GM23338 (cell line): ENCODE data around the gene POLR3E. TPM values are rescaled to one million over a fixed set of nuclear protein-coding genes. Genes with fewer than 3 reads are reported as not detected.

Experiments used
- ATAC-seq: fragments of 200-7000 bp; cut with Tn5 transposase; 3 replicates; pipeline ENCODE4 v1.9.1; 2020
- DNase-seq: peaks from one replicate; pipeline ENCODE4 v3.0.0-alpha.2; 2015; ENCODE audit warnings: low spot score
- H2AFZ ChIP-seq: fragments of 200-600 bp; sonication (generic); 2 replicates; pipeline ENCODE4 v1.8.0; 2016; ENCODE audit warnings: antibody characterized with exemption, mild to moderate bottlenecking, moderate library complexity
- H3F3A ChIP-seq: fragments of 200-600 bp; sonication (generic); replicated peaks from 2 replicates; pipeline ENCODE4 v1.8.0; 2017; ENCODE audit warnings: antibody characterized with exemption, mixed run types, low read depth
- H3K27ac ChIP-seq: fragments of 200-600 bp; sonication (generic); 2 replicates; pipeline ENCODE4 v1.6.1; 2016; ENCODE audit warnings: low read depth
- H3K27me3 ChIP-seq: fragments of 200-600 bp; sonication (generic); 2 replicates; pipeline ENCODE4 v1.8.0; 2016; ENCODE audit warnings: mild to moderate bottlenecking, mixed run types, moderate library complexity; ENCODE audit not compliant: insufficient read depth
- H3K36me3 ChIP-seq: fragments of 200-600 bp; sonication (generic); 2 replicates; pipeline ENCODE4 v1.8.0; 2016; ENCODE audit warnings: mild to moderate bottlenecking; ENCODE audit not compliant: insufficient read depth
- H3K4me1 ChIP-seq: fragments of 200-600 bp; sonication (generic); 2 replicates; pipeline ENCODE4 v1.8.0; 2016; ENCODE audit warnings: mild to moderate bottlenecking, moderate library complexity; ENCODE audit not compliant: insufficient read depth
- H3K4me2 ChIP-seq: fragments of 200-600 bp; sonication (generic); 2 replicates; pipeline ENCODE4 v1.7.1; 2017; ENCODE audit warnings: mixed run types
- H3K4me3 ChIP-seq: fragments of 200-600 bp; sonication (generic); 2 replicates; pipeline ENCODE4 v1.6.1; 2016; ENCODE audit warnings: mixed run types
- H3K79me2 ChIP-seq: fragments of 200-600 bp; sonication (generic); replicated peaks from 2 replicates; pipeline ENCODE4 v1.8.0; 2017; ENCODE audit warnings: mild to moderate bottlenecking; ENCODE audit not compliant: insufficient read depth
- H3K9me2 ChIP-seq: fragments of 200-600 bp; sonication (generic); 2 replicates; pipeline ENCODE4 v1.8.0; 2017; ENCODE audit not compliant: insufficient read depth
- H4K20me1 ChIP-seq: fragments of 200-600 bp; sonication (generic); replicated peaks from 2 replicates; pipeline ENCODE4 v1.8.0; 2017; ENCODE audit warnings: mild to moderate bottlenecking; ENCODE audit not compliant: insufficient read depth
- H3K27ac Mint-ChIP-seq: 2 replicates; pipeline ENCODE4 v1.8.0; 2020; ENCODE audit warnings: inconsistent platforms, mild to moderate bottlenecking, moderate library complexity, mixed read lengths
- H3K27me3 Mint-ChIP-seq: 3 replicates; pipeline ENCODE4 v1.8.0; 2022; ENCODE audit warnings: low read depth, mild to moderate bottlenecking, moderate library complexity, mixed read lengths, inconsistent platforms; ENCODE audit not compliant: insufficient read depth, poor library complexity
- H3K36me3 Mint-ChIP-seq: 3 replicates; pipeline ENCODE4 v1.8.0; 2021; ENCODE audit warnings: low read depth, mild to moderate bottlenecking, inconsistent platforms, moderate library complexity, mixed read lengths
- H3K4me1 Mint-ChIP-seq: 3 replicates; pipeline ENCODE4 v1.8.0; 2020; ENCODE audit warnings: mild to moderate bottlenecking, inconsistent platforms, mixed read lengths
- H3K4me3 Mint-ChIP-seq: 3 replicates; pipeline ENCODE4 v1.8.0; 2021; ENCODE audit warnings: moderate library complexity, mild to moderate bottlenecking, inconsistent platforms, mixed read lengths
- H3K9me3 Mint-ChIP-seq: 3 replicates; pipeline ENCODE4 v1.8.0; 2020; ENCODE audit warnings: moderate library complexity, mild to moderate bottlenecking, inconsistent platforms, mixed read lengths
- EZH2 ChIP-seq: fragments of 200-600 bp; sonication (generic); IDR thresholded peaks from one replicate; pipeline ENCODE4 v1.8.0; 2017; ENCODE audit warnings: antibody characterized with exemption, mild to moderate bottlenecking, low read depth; ENCODE audit not compliant: unreplicated experiment
- POLR2AphosphoS5 ChIP-seq: IDR thresholded peaks from 2 replicates; pipeline ENCODE4 v1.6.1; 2016; ENCODE audit warnings: antibody characterized with exemption, low read depth
- ZNF114 ChIP-seq: fragments of 250-450 bp; sonication (Bioruptor Pico); IDR thresholded peaks from 2 replicates; pipeline ENCODE4 v1.5.0; 2020; ENCODE audit warnings: mild to moderate bottlenecking, moderate library complexity
- ZNF462 ChIP-seq: fragments of 250-450 bp; sonication (Bioruptor Pico); IDR thresholded peaks from 2 replicates; pipeline ENCODE4 v1.5.0; 2020; ENCODE audit warnings: mild to moderate bottlenecking, moderate library complexity
- polyA plus RNA-seq: library from polyadenylated mRNA; unstranded; fragments of >200 nt; fragmentation: Nextera tagmentation; extraction: Ambion mirVana; gene quantifications from 2 replicates; pipeline ENCODE4 v1.2.1, GENCODE V29; 2016
- total RNA-seq: library from RNA; depleted of rRNA; stranded (reverse); fragments of >200 nt; shearing (Covaris generic); gene quantifications from 2 replicates; pipeline ENCODE4 v1.2.3, GENCODE V29; 2014

Gene POLR3E
- total and polyA plus RNA-seq, 2 experiments from 2014 or later, result 62.7 to 141 TPM

GRCh38 chr16:22317001-22317530 is 19.9 kb downstream of the POLR3E start (continued):
- no peak for TF ChIP-seq ZNF462
- no peak for TF ChIP-seq ZNF114 (CRISPR knock-in tag)
- no peak for TF ChIP-seq EZH2

- no peak for TF ChIP-seq POLR2AphosphoS5
- peaks cover 2% of the 10 kb centered on the region; the same call in 1 of the 3 replicates for H3K4me1 Mint-ChIP-seq
- Histone ChIP-seq H3F3A (peaks cover 21% of the 10 kb centered on the region), H3K4me1 (no peaks in the 10 kb centered on the region), H4K20me1 (peaks cover 11% of the 10 kb centered on the region), H3K4me2 (no peak overlapping the region), H3K9me2 (no peaks in the 10 kb centered on the region), H3K79me2 (peaks cover 11% of the 10 kb centered on the region), H3K36me3 (peaks cover 21% of the 10 kb centered on the region), H3K4me3 (no peak overlapping the region), H3K27me3 (no peaks in the 10 kb centered on the region), H3K27ac (no peak overlapping the region), H2AFZ (no peak overlapping the region)
- no peak for ATAC-seq
- H3K4me3 Mint-ChIP-seq, result no peak overlapping the region
- no peaks in the 10 kb centered on the region for H3K27me3 Mint-ChIP-seq
- no peak for DNase-seq
- H3K9me3 Mint-ChIP-seq, result no peaks in the 10 kb centered on the region
- no peak overlapping the region for H3K27ac Mint-ChIP-seq
- H3K36me3 Mint-ChIP-seq, result peaks cover 77% of the 10 kb centered on the region
These were observed 20.4 kb downstream of the POLR3E start for GRCh38 chr16:22317625-22318024.
